ENCODE results near the gene PDPK1.

PDPK1 gene

GRCh38 chr16:2586241-2586640 is 48.4 kb downstream of the PDPK1 start (continued):
- TF ChIP-seq POU6F1 (CRISPR knock-in tag; IDR thresholded peaks at IDR 0.05; ENCODE audit: borderline replicate concordance, low read depth) (no peak), RARB (CRISPR knock-in tag; IDR thresholded peaks at IDR 0.05) (no peak), TCF4 (CRISPR knock-in tag; IDR thresholded peaks at IDR 0.05; ENCODE audit: borderline replicate concordance) (no peak), TOX (CRISPR knock-in tag; IDR thresholded peaks at IDR 0.05; ENCODE audit: borderline replicate concordance) (no peak), CSRNP3 (CRISPR knock-in tag; IDR thresholded peaks at IDR 0.05) (no peak)

GRCh38 chr16:2586901-2587480 is 49.2 kb downstream of the PDPK1 start:
- TF ChIP-seq BACH2 (CRISPR knock-in tag; IDR thresholded peaks at IDR 0.05; ENCODE audit: borderline replicate concordance): no peak
- TF ChIP-seq SNAI2 (CRISPR knock-in tag; IDR thresholded peaks at IDR 0.05): no peak
- TF ChIP-seq ISL1 (CRISPR knock-in tag; IDR thresholded peaks at IDR 0.05): no peak
- TF ChIP-seq TCF4 (CRISPR knock-in tag; IDR thresholded peaks at IDR 0.05; ENCODE audit: borderline replicate concordance): no peak
- TF ChIP-seq POU6F1 (CRISPR knock-in tag; IDR thresholded peaks at IDR 0.05; ENCODE audit: borderline replicate concordance, low read depth): no peak
- TF ChIP-seq ARNTL (CRISPR knock-in tag; IDR thresholded peaks at IDR 0.05; ENCODE audit: borderline replicate concordance, low read depth): no peak
- TF ChIP-seq TSHZ2 (CRISPR knock-in tag; IDR thresholded peaks at IDR 0.05): no peak
- no peak for TF ChIP-seq ZNF8 (CRISPR knock-in tag; IDR thresholded peaks at IDR 0.05)
- TF ChIP-seq ZFP30 (CRISPR knock-in tag; IDR thresholded peaks at IDR 0.05): no peak
- no peak for ATAC-seq

- no peak for ATAC-seq
- TF ChIP-seq CSDC2 (CRISPR knock-in tag; IDR thresholded peaks at IDR 0.05) (no peak), POU6F1 (CRISPR knock-in tag; IDR thresholded peaks at IDR 0.05; ENCODE audit: borderline replicate concordance, low read depth) (no peak), ZC3H10 (CRISPR knock-in tag; IDR thresholded peaks at IDR 0.05) (no peak), CREB5 (CRISPR knock-in tag; IDR thresholded peaks at IDR 0.05; ENCODE audit: low read depth) (no peak), TCF4 (CRISPR knock-in tag; IDR thresholded peaks at IDR 0.05; ENCODE audit: borderline replicate concordance) (no peak), CSRNP3 (CRISPR knock-in tag; IDR thresholded peaks at IDR 0.05) (no peak), ZNF70 (CRISPR knock-in tag; IDR thresholded peaks at IDR 0.05) (no peak), TSHZ2 (CRISPR knock-in tag; IDR thresholded peaks at IDR 0.05) (no peak)
These were observed 50.2 kb downstream of the PDPK1 start for GRCh38 chr16:2587891-2588565.
